NCI-H510A (cell line): ENCODE measurements around the gene FAM181A.

Experiments used
- DNase-seq: peaks from one replicate; lab custom pipeline; 2025; lab: John Stamatoyannopoulos, UW

The FAM181A gene

DNA sequence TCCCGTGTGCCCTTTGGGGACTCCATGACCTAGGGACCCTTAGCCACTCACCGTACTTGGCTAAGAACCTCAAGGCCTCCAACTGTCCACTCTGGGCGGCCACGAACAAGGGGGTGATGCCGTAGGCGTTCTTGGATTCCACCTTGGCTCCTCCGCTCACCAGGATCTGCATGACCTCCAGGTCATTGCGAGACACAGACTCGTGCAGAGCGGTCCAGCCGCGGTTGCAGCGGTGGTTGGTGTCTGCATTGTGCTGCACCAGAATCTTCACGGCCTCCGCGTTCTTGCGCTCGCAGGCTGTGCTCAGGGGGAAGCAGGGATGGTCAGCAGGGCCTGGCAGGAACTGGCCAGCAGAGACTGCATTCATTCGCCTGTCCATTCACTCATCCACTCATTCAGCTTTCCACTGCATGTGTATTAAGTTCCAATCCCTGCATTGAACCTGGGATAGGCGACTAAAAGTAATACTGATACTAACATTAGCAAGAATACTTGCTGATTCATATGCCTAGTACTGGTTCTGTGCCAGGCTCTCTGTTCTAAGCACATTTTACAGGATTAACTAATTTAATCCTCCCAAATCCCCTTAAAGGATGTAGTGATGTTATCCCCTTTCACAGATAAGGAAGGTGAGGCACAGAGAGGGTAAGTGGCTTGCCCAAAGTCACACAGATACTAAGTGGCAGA is 23.9 kb downstream of the FAM181A start:
- no peak for DNase-seq

DNA sequence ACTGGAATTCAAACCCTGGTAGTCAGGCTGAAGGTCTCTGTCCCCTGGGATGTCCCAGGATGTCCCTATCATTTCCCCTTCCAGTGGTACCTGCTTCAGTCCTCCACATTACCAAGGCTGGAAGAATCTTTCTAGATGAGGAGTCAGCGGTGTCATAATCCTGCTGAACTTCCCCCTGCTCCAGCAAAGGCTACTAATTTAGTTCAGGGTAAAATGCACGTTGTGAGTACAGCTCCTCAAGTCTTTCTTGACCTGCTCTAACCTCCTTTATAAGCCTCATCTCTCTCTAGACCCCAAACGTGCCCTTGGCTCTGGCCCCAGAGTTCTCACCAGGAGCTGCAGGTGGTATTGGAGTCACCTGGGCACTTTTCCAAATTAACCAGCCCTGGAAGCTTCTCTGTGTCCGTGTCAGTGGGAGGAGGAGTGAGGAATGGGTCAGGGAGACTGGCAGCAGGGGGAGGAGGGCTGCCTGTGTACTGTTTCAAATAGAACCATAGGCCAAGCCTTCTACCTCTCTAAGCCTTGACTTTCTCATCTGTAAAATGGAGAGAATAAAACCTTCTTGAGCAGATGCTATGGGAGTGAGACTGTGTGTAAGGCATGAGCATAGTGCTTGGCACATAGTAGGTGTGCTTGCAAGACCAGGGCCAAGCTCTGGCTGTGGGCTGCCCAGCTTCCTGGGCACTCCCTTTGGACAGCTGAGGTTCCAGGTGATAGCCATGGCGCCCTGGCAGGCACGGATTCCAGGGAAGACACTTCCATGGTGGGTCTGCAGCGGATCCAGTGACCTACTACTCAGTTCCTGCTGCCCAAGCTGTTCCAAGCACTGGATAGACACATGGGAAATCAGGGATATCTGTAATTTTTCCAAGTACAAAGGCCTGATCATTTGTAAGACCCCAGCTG is 24.7 kb downstream of the FAM181A start:
- DNase-seq, result no peak

DNA sequence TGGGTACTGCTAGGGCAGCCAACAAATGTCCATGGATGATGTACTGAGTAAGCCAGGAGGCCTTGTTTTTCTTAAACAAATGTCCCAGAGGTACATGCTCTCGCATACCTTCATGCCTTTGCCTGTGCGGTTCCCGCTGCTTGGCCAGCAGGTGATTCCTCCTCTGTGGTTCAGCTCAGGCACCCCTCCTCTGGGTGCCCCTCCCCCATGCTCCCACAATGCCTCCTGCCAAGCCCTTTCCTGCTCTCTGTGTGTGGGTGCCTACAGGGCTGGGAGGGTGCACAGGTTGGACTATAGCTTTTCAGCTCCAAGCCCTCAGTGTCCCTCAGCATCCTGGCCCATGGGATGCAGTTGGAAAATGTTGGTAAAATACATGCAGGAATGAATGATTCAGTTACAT is 25.7 kb downstream of the FAM181A start:
- DNase-seq, result no peak

DNA sequence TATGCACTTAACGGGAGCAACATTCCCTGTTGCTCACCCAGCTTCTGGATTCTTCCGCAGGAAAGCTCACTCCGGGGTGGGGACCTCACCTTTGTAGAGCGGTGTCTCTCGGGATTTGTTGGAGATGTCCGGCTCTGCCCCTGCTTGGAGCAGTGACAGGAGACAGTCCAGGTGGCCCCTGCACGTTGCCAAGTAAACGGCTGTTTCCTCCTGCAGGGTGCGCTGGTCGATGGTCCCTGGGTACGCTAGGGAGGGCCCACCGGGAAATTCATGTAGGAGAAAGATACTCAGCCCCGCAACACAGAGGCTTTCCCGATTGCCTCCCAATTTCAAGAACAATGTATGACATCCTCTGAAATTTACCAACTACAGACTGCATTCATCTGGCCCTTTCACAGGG is 26.1 kb downstream of the FAM181A start:
- DNase-seq, result no peak

DNA sequence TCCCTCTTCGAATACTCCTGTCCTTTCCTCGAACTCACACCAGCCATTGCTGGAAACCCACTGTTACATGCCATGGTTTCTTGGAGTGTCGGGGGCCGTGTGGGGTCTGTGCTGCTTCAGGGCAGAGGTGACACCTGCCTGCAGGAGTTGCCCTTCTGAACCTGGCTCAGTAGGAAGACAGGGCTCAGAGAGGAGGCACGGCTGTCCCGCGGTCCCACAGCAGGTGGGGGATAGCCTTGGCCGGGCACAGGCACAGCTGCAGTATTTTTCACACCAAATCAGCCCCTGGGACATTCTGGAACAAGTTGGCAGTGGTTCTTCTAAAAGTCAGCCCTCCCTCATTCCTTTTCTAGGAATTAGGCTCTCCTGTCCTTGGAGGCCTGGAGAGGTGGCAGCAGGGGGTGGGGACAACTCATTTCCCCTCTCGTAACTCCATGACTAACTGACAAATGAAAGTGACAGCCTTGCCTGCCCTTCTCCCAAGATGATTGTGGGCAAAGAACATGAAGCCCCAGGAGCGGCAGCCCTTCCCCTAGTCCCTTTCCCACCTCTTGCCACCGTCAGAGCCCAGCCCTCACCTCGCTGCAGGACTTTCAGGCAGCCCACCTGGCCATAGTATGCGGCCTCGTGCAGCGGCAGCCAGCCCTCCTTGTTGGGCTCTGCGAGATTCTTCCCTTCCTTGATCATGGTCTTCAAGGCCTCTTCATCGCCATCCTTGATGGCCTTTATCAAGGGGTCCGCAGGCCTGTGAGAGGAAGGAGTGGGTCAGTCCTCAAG is 26.8 kb downstream of the FAM181A start:
- DNase-seq, result no peak

DNA sequence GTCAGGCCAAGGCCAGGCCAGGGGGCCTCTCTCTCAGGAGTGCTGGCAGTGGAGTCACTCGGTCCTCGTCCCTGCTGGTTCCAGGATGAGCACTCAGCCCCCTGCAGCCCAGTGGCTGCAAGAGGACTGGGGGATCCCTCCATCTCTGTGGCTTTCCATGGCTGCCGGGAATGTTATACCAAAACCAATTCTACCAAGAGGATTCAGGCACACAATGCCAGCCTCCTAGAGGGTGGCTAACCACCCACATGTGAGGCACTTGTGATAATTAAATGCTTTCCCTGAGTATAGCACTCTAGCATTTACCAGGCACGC is 27.3 kb downstream of the FAM181A start:
- DNase-seq, result no peak

DNA sequence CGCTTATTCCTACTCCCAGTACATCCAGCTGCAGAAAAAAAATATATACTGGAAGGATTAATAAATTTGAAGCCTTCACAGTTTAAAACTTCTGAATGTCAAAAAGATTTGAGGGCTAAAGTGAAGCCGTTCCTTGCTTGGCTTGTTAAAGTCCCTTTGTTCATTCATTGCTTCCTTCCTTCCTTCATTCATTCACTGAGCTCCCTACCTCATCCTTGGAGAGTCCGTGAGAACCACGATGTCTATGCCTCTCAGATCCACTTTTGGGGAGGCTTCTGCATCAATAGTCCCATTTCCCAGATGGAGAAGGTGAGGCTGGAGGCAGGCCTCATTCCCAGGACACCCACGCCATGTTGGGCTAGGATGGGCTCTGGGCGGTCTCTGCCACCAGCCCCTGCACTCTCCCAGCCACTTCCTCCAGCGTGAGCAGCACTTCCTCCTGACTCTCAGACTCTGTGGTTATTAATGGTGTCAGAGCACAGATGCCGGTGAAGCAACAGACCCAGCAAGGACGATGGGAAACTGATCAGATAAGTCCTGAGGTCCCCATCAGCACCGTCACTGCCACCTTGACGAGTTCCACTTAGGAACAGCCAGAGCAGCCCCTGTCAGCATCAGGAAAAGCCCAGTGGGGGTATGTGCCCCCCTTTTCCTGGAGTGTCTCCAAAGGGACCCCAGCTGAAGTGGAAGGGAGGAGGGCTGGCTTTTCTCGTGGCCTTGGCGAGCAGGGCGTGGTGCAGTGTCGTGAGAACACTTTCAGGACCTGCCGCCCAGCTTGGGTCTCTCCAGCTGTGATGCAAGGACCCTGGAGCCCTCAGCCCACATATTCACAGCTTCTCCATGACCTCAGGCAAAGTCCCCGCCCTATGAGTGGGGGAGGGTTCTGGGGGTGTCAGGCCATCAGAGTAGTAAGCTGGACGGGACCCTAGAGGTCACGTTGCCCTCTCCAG is 28.0 kb downstream of the FAM181A start:
- DNase-seq, result no peak

DNA sequence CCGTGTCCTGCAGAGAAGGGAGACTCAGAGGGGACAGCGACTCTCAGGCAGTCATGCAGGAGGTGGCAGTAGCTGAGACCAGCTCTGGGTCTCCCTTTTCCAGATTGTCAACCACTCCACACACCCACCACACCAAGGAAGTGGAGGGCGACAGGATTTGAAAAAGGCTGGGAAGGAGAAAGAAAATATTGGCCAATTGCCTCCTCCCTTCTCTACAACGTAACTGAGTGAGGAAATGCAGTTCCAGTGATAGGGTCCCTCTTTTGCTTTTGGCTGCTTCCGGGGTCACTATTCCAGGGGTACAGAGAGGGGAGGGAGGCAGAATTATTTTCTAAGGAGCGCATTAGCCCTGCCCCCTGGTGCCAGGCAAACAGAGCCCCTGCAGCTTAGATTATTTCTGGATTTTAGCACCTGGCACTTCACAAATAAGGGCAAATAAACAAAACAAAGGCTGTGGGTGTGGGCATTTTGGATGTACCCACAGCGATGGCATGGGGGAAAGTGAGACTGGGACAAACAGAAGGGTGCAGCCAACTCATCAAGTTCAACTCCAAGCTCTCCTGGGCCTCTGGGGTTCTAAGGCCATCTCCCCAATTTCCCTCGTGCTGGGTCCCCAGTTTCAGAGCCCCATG is 28.8 kb downstream of the FAM181A start:
- DNase-seq, result no peak

DNA sequence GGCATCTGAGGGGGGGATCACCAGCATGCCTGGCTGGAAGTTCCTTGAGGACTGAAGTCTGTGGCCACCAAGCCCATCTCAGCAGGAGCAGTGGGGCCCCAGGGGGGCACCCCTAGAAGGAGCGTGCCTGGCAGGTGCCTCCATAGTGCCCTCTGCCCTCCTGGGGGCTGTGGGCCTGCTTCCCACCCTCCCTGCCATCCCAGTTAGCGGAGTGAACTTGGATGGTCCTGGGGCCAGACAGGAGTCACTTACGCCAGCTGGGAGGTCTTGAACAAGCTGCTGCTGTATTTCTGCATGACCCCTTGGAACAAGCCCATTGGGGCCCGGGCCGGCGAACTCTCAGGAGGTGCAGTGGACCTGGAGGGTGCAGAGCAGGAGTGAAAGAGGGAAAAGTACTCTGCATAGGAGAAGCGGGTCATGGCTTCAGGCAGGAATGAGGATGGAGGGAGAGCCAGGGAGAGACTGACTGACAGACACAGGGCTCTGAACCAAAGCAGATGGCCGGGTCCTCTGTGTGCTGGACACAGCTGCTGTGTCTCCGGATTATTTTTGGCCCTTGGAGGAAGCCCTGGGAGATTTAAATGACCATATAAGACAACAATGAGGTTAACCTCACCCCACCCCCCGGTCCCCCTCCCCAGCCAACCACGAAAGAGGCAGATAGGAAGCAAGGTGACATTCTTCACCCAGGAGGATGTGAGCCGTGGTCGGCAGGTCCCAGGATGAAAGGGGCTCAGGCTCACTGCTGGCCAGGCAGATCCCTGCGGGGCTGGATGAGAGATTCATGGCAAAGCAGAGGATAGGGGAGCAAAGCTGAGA is 29.6 kb downstream of the FAM181A start:
- DNase-seq, result no peak

DNA sequence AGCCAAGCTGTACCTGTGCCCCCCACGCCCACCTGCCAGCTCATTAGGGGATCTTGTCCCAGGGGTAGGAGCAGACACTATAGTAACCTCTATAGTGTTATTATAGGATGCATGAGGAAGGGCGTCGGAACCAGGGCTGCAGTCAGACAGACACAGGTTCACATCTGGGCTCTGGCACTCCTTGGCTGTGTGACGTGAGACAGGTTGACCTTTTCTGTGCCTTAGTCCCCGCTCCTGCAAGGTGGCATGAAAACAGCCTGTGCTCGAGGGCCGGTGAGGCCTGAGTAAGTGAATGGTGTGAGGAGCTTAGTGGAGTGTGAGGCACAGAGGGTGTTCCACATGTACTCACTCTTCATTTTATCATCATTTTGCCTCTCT is 30.2 kb downstream of the FAM181A start:
- DNase-seq, result no peak

DNA sequence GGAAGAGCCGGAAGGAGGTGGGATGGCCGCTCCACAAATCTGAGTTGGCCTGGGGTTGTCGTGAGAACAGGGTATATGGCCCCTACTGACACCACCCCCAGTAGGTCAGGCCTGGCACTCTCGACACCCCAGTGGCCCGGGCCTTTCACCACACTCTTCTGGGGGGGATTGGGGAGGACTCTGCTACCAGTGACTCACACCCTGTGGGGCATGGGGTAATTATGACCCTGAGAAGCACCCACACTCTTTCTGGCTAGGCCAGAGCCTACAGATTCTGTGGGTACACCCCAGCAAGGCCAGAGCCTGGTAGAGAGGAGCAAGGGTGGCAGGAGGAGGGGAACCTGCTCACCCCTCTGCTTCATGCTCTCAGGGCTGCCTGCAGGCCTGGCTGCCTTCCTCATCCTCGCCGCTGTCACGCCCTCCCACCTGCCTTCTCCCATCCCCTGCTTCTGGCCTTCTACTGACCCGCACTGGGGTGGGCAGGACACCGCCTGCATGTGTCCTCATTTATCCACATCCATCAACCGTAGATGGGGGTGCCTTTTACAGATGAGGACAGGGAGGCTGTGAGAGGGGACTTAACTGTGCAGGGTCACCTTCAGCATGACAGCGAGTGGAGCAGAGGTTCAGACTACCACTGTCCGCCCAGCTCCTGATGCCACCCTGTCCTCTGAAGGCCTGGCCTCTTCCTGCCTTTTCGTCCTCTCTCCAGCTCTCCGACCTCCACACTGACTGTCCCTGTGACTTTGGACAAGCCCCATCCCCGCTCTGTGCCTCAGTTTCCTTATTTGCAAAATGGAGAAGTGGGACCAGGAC is 30.8 kb downstream of the FAM181A start:
- DNase-seq, result no peak

DNA sequence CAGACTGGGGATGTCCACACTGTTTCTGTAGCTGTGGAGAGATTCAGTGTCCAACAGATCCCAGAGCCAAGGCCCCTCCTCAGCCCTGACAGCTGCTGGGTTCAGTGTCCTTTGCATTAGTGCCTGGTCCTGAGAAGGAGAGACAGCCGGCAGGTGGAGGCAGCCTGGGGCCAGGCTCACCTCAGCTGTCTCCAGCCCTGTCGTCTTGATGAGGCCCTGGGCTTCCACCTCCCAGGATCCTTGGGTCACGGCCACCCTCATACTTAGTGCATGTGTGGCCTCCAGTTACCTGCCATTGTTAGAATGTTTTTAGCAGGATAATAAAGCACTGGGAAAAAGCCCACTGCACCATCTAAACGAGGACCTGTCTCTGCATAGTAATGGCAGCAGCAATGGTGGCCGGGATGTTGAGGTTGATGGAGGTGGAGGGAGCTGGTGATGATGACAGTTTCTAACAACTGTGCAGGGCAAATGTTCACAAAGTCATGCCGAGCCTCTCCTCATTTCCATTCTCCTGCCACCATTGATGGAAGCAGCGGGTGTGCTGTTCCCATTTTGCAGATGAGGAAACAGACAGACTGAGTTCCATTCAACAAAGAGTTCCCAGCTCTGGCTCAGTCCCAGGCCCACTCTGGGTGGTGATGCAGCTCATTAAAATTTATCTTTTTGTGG is 31.6 kb downstream of the FAM181A start:
- DNase-seq, result no peak

DNA sequence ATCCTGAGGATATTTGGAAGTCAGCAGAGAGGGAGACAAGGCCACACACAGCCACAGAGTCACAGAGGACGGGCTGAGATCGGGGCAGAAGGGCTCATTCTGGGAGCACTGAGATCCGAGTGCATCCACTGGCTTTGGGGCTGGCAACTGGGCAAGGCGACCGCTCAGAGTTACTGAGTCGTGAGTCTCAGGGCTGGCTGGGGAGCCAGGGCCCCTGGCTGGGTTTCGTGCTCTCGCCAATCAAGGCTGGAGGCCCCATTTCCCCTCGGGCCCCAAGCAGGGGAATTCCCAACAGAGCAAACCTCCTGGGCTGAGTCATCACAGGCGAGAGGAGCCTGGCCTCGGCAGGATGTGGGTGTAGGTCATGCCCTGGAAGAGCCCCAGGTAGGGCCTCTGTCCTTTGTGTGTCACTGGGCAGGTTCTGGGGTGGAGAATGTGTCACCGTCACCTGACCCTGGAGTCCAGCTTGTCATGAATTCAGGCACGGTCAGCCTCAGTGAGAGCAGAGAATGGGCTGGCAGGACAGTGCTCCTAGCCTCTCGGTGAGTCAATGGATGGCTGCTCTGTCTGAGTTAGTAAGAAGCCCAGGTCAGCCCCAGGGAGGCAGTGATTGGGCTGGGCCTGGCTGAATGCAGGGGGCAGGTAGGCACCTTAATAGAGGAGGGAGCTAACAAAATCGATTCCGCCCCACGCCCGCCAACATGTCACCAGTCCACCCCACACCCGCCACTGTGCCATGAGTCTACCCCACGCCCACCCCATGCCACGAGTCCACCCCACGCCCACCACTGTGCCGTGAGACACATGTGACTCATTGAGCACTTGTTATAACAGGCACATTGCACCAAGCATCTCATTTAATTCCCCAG is 32.3 kb downstream of the FAM181A start:
- no peak for DNase-seq

DNA sequence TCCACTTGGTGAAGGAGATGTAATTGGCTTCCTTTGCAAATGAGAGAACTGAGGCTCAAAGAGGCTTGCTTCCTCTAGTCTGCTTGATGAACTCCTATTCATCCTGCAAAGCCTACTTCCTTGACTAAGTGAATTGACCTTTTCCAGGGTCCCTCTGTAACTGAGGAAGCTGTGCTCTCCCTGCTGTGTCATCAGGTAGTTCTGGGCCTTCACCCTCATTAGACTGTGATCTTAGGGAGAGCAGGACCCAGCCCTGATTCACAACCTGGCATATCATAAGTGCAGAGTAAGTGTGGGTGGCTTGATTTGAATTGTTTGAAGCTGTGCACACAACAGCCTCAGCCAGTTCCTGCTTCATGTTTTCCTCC is 32.9 kb downstream of the FAM181A start:
- DNase-seq, result no peak

DNA sequence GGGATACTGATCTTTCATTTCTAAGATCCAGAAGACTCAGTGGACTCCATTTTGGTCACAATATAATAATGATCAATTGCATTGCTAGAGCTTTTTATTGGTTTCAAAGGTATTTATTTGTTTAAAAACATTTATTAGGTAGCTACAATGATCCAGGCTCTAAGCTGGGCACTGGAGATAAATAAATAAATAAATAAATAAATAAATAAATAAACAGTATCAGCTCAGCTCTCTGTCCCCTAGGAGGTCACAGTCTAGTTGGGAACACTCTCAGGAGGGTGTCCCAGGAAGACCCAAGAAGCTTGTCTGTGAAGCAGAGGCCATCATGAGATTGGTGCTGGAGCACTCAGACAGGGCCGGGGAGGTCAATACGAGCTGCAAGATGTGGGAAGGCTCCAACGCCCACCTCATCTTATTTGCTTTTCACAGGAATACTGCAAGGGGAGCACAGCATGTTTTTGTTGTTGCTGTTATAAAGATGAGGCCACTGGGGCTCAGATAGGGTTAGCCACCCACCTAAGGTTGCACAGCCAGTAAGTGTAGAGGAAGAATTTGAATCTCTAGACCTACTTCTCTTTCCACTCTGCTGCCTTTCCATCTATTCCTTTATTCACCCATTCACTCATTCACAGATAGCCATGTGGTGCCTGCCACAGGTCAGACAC is 33.8 kb downstream of the FAM181A start:
- DNase-seq, result no peak

DNA sequence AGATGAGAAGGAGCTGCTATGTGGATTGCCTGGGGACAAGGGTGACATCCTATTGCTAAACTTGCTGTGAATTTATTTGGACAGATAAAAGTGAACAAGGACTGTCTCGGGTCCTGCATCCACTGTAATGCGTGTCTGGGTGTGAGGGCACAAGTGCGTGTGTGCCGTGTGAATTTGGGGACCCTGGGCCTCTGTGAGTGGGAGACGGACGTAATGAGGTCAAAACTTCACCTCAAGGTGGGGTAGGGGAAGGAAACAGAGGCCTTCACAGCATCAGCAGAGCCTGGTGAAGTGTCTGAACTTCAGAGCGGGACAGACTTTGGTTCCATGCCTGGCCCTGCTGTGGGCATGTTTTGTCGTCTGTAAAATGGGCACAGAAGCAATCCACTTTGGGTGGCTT is 34.5 kb downstream of the FAM181A start:
- DNase-seq, result no peak
